Panc1 (cell line): ENCODE results near the gene PELI2.

ENCODE experiments used
- CTCF ChIP-seq: fragments of 450-650 bp; IDR thresholded peaks from 2 replicates; pipeline ENCODE4 v1.5.1; 2017; ENCODE audit warnings: mild to moderate bottlenecking
- POLR2AphosphoS5 ChIP-seq: IDR thresholded peaks from 2 replicates; pipeline ENCODE4 v1.6.1; 2012; ENCODE audit warnings: mild to moderate bottlenecking, low read depth, low read length, moderate library complexity
- REST ChIP-seq, 2 experiments: IDR thresholded peaks; 2 replicates each; pipeline ENCODE4 v1.6.1; 2011 to 2012; ENCODE audit warnings: low read depth in 2 of 2, control low read depth in 1 of 2, low read length in 1 of 2, mild to moderate bottlenecking in 1 of 2, moderate library complexity in 1 of 2; ENCODE audit not compliant: insufficient read depth in 1 of 2

GRCh38 chr14:56124327-56124726, 6.1 kb downstream of the PELI2 start:
- TF ChIP-seq REST (IDR thresholded peaks at IDR 0.05; ENCODE audit: insufficient read depth in 1 of 2, low read depth in 2 of 2, low read length in 1 of 2): no peak
- TF ChIP-seq CTCF: no peak
- no peak for TF ChIP-seq POLR2AphosphoS5
